GM18907 (cell line): Measurements from ENCODE around the gene NUBP2.

Experiments
- ATAC-seq: cut with Tn5 transposase; IDR thresholded peaks from one replicate; pipeline ENCODE4 v1.9.1; 2021; ENCODE audit warnings: mild to moderate bottlenecking, moderate library complexity; ENCODE audit not compliant: unreplicated experiment

NUBP2 gene, protein sequence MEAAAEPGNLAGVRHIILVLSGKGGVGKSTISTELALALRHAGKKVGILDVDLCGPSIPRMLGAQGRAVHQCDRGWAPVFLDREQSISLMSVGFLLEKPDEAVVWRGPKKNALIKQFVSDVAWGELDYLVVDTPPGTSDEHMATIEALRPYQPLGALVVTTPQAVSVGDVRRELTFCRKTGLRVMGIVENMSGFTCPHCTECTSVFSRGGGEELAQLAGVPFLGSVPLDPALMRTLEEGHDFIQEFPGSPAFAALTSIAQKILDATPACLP

DNA sequence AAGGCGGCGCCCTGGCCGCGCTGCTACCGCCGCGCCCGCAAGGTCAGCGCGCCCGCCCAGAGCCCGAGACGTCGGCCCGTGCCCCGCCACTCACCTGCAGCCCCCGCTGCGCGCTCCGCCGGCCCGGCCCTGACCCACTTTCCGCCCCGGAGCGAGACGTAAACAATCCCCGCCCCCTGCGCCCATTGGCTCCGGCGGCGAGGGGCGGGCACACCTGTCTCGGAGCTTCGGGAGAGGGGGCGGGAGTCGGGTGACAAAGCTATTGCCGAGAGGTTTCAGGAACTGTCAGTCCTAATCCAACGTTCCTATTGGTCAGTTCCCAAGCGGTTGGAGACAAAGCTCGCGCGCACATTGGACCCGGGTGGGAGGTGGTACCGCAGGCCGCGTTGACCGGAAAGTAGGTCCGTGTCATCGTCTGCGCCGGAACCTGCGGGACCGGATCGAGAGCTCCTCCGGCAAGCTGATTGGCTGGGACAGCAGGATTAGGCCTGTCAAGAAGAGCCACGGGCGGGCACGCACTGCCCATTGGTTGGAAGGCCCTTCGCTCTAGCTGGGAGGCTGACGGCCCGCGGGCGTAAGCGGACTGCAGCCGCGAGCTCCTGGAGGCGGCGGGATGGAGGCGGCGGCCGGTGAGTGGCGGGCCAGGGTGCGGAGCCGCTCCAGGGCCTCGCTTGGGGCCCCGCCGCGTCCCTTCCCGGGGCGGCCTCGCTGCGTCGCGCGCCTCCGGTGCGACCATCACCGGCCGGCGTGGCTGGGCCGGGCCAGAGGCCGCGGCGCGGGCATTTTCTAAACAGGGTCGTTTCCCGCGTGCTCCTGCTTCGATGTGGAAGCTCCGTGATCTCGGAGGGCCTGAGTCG is at the start of gene NUBP2, which contains the start of gene SPSB3:
NUBP2 (plus strand) TSS at position 553 of the 857 bp plus-strand sequence; CDS start at position 614, 61 bp downstream.
SPSB3 (minus strand) TSS at position 164 of the 857 bp plus-strand sequence. CDS start 1,088 bp downstream, outside the sequence.
- peak; percentile 81 for ATAC-seq

DNA sequence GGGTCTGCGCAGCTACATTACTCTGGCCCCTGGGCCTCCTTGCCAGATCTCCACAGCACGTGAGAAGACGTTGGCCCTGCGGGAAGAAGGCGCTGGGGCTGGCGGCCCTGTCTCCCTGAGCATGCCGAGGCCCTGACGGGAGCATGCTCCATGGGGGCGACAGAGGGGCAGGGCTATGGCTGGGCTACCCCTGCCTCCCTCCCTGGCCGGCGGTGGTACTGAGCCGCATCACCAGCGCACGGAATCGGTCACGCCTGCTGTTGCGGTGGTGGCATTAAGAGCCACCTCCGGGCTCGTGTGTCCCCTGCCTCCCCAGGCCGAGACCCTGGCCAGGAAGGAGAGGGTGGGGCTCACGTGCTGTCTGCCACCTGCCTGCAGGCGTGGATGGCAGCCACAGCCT is 48.6 kb upstream of the NUBP2 start:
- no peak for ATAC-seq

DNA sequence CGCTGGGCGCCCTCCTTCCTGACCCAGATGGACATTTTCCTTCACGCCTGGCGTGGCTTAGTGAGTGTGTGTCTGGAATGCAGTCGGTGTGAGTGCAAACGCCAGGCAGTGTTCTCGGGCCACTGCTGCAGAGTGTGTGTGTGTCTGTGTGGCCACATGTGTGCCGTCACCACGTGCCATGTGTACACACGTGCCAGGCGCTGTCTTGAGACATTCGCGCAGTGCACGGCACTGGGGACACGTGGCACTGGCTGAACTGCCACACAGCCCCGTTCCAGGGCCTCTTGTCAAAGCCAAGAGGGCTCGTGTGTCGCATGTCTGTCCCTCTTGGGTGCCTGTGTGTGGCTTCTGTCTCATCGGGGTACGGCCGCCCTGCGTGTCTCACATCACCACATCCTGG is 47.9 kb upstream of the NUBP2 start:
- ATAC-seq, result no peak

DNA sequence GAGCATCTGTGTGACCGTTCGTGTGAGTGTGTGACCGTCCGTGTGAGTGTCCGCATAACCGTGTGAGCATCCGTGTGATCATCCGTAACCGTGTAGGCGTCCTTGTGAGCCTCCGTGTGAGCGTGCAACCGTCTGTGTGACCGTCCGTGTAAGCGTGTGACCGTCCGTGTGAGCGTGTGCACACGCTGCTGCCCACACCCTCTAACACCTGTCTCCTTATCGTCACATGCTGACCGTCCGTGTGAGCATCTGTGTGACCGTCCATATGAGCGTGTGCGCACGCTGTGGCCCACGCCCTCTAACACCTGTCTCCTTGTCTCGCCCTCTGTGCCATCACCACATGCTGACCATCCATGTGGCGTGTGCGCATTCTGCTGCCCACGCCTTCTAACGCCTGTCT is 42.5 kb upstream of the NUBP2 start:
- no peak for ATAC-seq

DNA sequence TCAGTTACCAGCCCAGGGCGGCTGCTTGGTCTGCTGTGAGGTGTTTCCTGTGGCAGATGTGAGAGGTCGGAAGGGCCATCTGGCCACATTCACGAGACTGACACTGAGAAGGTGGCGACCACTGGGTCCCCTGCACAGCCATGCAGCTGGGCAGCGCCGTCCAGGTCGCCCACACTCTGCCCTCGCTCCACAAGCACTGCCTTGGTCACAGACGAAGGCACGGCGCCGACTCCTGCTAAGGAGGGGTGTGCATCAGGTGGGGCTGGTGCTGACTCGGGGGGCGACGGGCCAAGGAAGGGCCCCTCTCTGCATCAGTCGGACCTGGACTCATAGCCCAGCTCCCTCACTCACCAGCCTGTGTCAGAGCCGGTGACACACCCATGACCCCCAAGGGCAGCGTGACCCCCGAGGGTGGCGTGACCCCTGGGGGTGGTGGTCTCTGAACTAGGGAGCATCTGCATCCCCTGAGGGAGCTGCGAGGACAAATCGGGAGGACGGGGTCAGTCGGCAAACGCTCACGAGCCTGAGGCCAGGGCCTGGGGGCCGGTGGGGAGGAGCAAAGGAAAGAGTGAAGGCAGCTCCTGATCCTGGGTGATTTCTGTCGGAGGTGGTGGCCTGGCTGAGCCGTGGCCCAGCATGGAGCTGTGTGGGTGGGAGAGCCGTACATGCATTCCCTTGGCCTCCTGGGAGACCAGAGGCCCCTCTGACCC is 41.8 kb upstream of the NUBP2 start:
- ATAC-seq, result no peak

DNA sequence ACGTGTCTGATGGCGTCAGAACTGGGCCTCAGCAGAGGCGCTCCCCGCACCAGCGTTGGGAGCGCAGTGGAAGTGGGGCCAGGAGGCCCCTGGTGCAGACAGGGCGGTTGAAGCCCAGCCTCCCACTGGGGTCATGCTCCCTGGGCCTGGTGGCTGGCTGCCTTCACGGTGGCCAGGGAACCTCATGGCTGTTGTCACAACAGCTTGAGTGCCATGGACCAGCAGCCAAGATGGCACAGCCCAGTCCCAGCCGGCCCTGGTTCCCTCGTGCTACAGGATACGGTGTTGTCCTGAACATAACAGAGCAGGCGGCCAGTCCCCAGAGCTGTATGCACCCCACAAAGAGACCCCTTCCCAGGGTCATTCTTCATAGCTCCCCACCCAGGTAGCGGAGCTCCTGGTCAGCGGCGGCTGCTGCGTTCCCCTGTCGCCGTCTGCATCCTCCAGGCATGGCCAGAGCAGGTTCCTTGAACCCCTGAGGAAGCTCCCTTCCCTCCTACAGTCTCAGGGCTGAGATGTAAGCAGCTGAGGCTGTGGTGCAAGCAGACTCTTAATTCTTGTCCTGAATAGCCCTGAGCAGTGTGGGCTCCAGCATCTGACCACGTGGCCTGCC is 41.1 kb upstream of the NUBP2 start:
- ATAC-seq, result no peak

DNA sequence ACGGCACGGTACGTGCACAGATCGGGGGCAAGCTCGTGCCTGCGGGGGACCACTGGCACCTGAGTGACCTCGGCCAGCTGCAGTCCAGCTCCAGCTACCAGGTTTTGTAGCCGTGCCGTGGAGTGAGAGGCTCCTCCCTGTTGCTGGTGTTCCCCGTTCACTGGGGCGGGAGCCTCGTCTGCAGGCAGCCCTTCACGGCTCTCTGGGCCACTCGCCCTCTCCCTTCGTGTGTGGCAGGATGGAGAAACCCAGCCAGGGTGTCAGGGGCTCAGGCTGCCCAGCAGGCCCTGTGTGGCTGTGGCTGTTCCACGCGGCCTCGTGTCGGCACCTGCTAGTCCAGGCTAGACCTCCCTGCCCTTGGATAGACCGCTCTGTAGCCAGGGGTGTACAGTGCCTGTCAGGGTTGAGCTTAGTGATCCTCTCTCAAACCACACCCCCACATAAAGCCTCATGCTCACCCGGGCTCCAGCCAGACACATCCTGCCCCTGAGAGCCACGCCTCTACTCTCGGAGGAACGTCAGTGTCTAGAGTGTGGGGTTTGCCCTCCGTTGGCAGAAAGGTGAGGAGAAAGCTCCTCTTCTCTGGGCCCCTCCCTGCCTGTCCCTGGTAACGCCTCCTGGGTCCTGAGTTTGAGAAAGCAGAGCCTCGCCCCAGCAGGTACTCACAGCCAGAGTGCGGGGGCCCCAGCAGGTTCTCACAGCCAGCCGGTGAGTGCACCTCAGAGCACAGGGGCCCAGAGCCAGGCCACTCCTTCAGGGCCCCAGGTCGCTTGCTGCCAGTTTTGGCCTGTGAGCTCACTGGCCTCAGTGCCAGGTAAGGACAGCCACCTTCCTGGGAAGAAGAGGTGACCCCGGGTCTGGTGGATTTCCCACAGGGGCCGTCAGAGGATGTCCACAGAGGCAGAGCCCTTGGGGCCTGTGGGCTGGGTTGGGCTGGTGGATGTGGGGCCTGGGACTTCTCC is 39.1 kb upstream of the NUBP2 start:
- ATAC-seq, result no peak

DNA sequence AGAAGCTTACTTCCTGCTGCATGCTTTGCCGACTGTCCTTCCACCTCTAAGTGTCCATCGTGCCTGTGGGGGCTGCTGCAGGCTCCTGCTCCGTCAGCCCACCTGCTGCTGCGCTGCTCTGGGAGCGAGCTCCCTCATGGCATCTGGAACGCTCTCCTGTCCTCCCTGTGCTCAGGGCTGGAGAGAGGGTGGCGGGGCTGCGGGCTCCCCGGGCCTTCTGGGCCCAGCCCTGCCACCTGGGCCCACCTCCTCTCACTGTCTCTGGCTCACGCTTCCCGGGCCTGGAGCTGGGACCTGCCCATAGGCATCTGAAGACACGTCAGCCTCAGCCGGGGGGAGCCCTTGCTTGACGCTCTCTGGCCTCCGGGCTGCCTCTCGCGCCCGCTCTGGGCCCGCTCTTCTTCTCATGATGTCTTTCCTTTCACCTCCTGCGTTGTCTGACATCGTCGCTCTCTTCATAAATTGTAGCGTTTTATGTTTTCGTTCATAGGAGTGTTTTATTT is 38.4 kb upstream of the NUBP2 start:
- no peak for ATAC-seq

DNA sequence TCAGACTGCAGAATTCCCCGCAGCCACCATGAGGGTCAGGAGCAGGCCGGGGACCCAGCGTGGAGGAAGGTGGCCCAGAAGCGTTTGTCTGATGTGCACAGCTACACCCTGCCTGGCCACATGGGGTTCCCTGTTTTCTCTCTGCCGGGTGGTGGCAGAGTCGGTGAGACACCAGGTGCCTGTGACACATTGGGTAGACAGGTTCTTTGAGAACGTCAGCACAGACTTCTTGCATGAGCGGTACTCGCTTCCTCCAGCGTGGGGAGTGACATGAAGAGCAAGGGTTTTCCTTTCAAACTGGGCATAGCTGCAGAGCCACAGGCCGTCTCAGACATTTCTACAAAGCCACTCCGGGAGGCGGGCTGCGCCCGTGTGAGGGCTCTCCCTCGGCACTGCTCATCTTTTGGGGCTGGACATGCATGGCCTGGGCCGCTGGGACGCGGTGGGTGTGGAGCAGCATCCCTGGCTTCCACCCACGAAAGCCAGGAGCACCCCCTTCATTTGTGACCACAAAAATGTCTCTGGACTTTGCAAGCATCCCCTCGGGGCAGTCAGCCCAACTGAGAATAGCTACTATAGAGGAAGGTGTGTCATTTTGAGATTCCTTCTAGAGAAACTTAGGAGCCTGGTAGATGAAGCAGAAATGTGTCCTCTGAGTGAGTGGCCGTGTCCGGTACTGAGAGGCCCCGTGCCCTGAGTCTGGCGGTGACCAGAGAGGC is 37.4 kb upstream of the NUBP2 start:
- no peak for ATAC-seq

DNA sequence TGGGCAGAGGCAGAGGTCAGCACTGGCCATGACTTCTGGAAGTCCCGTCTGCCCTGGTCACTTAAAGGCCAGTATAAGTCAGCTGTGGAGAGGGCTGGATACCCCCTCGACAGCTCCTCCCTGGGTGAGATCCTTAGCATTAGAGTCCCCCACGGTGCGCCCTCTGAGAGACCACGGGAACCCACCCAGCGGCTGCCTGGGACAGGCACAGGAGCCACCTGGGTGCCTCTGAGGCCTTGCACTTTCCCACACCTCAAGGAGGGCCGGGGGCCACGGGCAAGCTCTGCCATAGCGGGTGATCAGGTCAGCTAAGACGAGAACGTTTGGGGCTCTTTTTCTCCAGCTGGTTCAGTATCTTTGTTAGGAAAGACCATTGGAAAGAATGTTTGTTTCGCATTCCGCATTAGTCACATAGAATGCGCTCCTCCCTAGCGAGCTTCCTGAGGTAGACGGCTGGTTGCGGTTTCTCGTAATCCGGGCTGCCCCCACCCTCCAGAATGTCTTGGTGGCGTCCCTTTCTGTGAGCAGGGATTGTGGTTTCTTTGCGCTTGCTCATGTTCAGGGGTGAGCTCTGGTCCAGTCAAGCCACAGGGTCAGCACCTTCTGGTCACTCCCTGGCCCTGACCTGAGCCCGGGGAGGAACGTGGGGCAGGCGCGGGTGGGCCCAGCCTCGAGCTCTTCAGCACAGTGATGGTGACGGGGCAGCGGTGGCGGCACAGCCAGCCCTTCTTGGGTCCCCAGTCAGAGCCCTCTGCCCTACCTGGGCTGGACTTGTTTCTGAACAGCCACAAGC is 36.7 kb upstream of the NUBP2 start:
- ATAC-seq, result no peak

DNA sequence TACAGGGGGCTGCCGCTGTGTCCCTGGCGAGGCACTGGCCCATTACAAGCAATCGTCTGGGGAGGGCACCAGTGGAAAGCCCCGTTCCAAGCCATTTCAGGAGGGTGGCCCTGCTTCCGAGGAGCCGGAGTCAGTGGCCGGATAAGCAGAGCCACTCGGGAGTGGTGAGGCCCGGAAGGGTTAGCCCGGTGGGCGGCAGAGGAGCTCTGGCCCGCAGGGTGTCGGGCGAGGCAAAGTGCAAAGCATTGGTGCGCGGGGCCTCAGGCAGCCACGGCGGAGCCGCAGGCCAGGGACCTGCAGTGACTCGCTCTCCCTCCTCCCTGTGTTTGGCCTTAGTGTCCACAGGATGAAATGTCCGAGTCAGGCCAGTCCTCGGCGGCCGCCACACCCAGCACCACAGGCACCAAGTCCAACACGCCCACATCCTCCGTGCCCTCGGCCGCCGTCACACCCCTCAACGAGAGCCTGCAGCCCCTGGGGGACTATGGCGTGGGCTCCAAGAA is 36.0 kb upstream of the NUBP2 start:
- no peak for ATAC-seq

DNA sequence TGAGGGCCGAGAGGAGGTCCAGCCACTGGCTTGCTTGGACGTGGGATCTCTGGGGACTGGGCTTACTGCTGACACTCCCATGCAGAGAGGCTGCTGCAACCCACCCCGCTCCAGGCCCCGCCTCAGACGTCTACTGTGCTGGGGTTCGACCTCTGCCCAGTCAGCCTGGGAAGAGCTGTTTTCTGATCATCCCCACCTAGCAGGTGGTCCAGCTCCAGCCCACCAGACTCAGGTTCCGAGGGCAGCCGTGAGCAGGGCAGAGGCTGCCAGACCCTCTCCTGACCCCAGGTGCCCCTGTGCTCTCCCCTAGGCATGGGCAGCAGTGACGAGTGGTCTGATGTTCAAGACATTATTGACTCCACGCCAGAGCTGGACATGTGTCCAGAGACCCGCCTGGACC is 34.8 kb upstream of the NUBP2 start:
- ATAC-seq, result no peak

DNA sequence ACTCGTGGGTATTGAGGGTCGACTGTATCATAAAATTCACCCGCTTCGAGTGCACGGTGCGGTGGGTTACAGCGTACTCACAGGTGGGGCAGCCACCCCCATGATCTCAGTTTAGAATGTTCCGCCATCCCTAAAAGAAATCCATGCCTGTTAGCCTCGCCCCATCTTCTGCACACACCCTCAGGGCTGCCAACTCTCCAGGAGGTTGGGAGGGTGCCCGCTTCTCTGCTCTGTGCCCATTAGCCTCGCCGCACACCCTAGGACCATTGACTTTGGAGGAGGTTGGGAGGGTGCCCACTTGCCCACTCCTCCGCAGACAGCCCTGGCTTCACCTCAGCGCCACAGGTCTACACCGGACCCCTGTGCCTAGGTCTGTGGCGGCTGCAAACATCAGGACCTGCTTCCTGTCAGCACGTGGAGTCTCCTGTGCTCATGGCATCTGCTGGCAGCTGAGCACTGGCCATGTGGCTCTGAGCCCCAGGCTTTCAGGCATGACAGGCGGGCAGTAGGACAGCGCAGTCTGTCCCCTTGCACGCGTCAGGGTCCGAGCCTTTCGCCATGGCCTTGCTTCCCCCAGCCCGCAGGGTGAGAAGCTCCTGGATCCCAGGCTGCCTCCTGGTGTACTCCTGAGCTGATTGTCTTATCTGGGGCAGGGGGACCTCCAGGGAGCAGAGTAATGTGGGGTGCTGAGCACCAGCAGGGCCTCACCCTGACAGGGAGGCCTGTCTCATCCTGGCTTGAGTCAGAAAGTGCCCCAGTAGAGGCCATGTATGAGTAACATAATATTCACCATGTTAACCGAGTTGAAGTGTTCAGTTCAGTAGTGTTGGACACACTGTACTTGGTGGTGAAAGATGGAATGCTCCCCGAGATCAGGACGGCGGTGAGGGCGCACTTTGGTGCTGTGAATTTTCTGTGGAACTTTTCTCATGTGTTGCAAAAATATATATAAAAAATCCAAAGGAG is 33.3 kb upstream of the NUBP2 start:
- no peak for ATAC-seq

DNA sequence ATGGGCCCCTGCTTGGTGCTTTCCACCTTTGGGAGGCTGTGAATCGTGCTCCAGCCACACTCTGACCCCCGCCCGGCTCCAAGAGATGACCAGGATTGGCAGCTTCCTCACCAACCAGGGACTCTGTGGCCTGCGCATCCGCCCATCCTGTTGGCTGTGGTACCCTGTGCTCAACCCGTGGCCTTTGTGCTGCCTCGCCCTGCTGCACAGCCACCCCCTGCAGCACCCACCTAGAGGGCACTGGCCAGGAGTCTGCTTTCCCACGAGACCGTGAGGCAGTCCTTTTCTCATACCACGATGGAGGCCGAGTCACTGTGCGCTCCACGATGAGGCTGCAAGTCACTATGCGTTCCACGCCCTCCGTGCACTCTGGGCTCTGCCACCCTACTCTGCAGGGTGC is 30.8 kb upstream of the NUBP2 start:
- ATAC-seq, result no peak

DNA sequence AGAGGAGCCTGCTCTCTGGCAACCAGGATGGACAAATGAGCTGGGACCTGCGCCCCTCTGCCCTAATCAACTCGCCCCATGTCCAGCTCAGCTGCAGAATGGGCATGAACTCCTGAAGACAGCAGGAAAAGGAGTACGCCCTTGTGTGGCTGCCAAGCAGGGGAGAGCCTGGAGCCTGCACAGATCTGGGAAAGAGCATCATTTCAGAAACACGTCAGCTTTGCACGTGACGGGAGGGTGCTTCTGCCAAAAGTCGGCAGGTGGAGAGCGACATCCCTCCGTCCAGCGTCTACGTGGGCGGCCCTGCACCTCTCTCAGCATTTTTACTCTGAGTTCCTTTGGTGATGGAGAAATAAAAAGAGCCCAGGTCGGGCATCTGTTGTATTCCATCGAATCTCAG is 29.9 kb upstream of the NUBP2 start:
- ATAC-seq, result no peak

DNA sequence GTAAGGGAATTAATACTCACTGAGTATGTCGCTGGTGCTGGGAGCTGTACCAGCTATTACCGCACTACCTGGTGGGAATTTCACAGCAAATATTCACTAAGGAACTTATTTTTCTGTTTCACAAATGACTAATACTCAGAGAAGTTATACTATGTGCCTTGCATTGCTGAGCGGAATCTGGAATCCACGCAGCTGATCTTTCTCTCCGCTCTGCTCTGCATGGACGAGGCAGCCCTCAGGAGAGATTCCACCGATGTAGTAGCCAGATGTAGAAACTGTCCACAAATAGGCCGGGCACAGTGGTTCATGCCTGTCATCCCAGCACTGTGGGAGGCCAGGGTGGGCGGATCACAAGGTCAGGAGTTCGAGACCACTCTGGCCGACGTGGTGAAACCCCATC is 28.6 kb upstream of the NUBP2 start:
- ATAC-seq, result no peak
